HG03442 (cell line): ENCODE measurements around the gene ANXA1.
A peak's percentile ranks its signal among the peaks of the same experiment; 100 is the strongest.

Source experiments
- ATAC-seq: cut with Tn5 transposase; IDR thresholded peaks from one replicate; pipeline ENCODE4 v1.9.1; 2021; ENCODE audit warnings: mild to moderate bottlenecking, moderate library complexity; ENCODE audit not compliant: unreplicated experiment

ANXA1 gene

DNA sequence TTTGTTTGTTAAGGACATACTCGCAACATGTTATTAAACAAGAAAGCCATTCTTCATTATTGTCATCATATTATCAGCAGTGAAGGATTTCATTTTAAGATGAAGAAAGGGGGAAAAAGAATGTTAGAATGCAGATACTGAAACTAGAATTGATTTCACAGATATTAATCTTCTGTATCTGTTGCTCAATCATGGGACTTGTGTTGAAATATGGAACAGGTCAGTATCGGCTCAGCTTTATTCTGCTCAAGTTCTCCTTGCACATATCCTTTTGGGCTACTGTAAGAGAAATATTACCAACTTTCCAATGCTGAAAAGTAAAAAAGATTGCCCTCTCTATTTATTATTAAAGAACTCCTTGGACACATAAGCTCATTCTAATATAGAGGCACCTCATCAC is 13.8 kb upstream of the ANXA1 start:
- ATAC-seq, result no peak

DNA sequence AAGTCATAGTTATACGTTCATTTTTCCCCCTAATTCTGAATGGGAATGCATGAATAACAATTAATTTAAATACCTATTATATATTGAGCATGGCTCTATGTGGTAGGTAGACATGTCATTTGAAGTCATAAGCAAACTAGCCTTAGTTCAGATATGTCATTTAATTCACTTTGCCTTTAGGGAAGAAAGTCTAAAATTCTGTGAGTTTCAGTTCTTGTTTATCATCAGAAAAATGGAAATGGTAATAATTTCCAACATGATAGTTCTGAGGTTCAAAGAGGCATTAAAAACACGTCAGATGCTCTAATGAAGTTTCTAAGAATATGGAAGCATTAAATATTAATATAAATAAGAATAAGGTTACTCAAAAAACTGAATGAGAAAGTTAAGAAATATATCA is 13.1 kb upstream of the ANXA1 start:
- ATAC-seq, result no peak

GRCh38 chr9:73141282-73141681 is 10.4 kb upstream of the ANXA1 start:
- no peak for ATAC-seq

- no peak for ATAC-seq
Measured at GRCh38 chr9:73143711-73144328, 7.8 kb upstream of the ANXA1 start.

DNA sequence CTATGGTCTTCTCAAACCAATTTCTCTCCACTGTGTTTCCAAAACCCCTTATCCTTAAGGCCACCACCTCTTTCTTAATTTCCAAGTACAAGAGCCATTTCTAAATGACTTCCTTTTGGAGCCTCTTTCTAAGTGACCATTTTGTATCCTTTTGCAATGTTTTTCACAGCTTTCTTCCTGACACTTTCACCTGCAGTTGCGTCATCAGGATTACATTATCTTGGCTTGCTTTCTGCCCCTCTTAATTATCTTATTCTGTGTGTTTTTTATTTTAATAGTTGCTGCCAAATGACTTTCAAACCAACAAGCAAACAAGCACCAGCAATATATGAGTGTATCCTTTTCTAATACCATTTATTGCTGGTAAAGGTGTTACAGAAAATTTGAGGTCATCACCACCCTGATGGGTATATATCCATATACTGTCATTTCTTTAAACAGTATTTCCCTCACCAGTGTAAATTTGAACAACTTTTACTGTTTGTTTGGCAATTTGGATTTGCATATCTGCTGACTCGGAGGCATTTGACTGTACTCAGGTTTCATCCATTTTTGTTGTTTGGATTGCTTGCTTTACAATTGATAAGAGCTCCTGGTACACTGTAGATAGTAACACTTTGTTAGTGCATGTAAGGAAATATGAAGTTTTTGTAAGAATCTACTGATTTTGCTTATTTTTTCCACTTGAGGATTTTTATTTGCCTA is 5.4 kb upstream of the ANXA1 start:
- no peak for ATAC-seq

DNA sequence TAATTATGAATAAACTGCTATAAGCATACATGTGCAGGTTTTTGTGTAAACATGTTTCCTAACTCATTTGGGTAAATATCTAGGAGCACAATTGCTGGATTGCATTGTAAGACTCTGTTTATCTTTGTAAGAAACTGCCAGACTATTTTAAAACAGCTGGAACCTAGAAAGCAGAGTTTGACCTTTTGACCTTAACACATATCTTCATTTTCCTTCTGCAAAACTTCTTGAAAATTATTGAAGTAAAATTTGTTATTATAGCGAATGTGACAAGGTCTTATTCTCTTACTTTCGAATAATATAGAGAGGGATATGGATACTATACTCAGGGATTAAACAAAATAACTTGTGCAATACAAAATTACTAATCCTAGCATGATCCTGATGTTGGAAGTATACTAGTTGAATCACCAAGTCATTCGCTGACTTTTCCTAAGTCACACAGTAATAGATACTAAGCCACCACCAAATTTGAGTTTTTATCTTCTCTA is 3.2 kb upstream of the ANXA1 start:
- ATAC-seq, result no peak

DNA sequence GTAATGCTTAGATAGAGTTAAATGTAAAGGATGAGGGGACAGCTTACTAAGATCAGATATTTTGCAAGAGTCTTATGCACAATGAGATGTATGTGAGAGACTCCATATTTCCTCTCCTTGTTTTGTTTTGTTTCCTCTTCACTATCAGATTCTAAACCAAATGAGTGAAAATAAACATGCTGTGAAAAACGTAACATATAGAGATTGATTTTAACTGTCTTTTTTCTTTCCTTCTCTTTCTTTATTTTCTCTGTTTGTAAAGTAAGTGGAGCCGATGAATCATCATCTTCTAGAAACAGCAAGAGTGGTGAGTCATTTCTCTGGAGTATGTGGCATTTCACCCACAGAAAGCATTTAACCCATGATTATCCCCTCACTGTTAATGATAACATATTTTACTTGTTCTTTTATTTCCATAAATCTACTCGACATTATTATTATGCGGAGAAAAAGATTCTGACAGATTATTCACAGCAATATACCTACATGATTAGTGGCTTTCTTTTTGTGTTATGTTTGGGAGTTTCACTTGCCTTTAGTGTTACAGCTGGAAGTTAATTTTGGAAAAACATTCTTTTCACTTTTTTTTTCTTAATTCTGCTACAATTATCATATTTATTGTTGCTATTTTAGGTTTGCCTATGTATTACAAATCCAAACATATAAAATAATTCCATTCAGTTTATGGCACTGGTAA is 2.1 kb upstream of the ANXA1 start:
- ATAC-seq, result peak; percentile 83

GRCh38 chr9:73152543-73152844 is 829 bp downstream of the ANXA1 start:
- no peak for ATAC-seq

DNA sequence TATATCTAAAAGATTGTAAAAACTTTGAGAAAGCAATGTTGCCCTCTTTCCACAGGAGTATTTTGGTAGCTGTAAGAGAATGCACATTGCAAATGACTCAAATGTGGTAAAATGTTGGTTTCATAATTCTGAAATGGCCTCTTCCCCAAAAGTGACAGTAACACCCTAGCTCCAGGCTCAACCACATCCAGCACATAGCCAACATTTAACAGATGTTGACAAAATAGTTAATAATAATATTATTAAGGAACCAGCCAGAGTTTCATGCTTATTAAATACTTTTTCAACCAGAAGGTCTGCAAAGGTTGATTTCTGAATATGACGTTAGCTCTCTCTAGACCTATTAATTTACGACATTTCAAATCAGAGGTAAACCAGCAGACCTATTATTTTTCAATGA is 1.3 kb downstream of the ANXA1 start:
- ATAC-seq, result peak; percentile 71

GRCh38 chr9:73153793-73154227 is 2.1 kb downstream of the ANXA1 start:
- no peak for ATAC-seq

DNA sequence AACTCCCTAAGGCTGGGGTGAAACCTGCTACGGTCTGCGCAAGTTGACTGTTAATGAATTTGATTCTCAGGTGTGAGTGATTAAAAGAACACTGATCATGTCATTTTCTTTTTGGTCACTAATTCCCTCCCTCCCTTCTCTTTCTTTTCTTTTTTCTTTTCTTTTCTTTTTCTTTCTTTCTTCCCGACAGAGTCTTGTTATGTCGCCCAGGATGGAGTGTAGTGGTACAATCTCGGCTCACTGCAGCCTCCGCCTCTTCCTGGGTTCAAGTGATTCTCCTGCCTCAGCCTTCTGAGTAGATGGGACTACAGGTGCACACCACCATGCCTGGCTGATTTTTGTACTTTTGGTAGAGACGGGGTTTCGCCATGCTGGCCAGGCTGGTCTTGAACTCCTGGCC is 2.6 kb downstream of the ANXA1 start:
- ATAC-seq, result no peak

- ATAC-seq, result no peak
Measured at GRCh38 chr9:73154722-73155121, 3.1 kb downstream of the ANXA1 start.

GRCh38 chr9:73155377-73155776 is 3.7 kb downstream of the ANXA1 start:
- no peak for ATAC-seq

GRCh38 chr9:73155968-73156864 is 4.6 kb downstream of the ANXA1 start:
- ATAC-seq, result no peak

DNA sequence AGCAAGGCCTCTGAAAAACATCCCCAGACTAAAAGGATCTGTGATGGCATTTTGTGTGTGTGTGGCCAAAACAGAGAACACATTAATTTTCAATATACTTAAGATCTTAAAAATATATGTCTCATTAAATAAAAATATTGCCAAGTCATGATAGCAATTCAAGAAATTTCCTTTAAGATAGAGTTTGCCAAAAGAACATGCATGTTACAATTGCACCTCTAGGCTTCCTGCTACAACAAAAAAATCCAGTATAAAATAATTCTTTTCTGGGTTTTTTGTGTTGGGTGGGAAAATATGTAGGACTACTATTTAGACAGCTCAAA is 5.2 kb downstream of the ANXA1 start:
- no peak for ATAC-seq

DNA sequence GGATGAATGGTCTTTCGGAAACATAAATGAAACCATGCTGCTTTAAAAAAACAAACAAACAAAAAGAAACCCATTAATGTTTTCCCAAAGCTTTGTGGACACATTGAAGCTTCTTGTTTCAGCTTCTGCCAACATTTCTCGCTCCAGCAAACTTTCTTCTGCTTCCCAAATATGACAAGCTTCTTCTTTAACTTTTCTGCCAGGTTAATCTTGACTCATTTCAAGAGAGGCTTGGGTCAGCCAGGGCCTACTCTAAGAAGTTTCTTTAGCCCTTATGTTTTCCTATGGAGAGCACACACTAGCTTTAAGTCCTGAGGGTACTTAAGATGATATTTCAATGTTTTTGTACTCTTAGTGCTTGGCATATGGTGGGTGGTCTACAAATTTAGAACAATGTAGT is 6.1 kb downstream of the ANXA1 start:
- no peak for ATAC-seq

- ATAC-seq, result no peak
Measured at GRCh38 chr9:73158723-73159122, 7.1 kb downstream of the ANXA1 start.

DNA sequence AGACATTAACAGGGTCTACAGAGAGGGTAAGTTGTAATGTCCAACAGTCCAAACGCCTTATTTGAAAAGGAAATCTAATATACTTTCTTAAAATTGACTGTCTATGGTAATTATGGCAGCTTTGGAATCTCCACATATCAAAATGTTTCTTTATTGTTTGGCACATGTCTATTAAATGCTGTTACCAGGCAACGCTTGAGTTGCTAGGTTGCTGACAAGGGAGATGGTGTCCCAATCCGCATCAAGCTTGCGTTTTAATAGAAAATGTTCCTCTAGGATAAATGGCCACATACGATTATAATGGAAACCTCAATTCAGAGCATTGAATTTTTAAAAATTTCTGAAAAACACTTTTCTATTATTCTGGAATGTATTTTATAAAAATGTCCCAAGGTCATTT is 9.2 kb downstream of the ANXA1 start:
- no peak for ATAC-seq

- no peak for ATAC-seq
Measured at GRCh38 chr9:73162987-73163768, 11.5 kb downstream of the ANXA1 start.

GRCh38 chr9:73165911-73166310 is 14.2 kb downstream of the ANXA1 start:
- ATAC-seq, result no peak

DNA sequence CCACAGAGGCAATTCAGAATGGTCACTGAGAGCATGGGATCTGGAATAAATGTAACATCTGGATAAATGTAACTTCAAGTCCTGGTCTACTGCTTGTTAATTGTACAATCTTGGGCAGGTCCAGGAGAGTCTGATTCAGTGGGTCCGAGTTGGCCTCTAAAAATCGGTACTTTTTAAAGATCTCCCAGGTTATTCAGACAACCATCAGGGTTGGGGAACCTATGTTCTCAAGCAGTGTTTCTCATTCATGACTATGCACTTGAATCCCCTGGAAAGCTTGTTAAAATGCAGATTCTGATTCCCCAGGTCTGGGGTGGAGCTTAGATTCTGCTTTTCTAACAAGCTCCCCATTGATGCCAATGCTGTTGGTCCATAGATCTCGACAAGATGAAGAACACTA is 14.8 kb downstream of the ANXA1 start:
- no peak for ATAC-seq
